ENCODE measurements around the gene EHMT1.

DNA sequence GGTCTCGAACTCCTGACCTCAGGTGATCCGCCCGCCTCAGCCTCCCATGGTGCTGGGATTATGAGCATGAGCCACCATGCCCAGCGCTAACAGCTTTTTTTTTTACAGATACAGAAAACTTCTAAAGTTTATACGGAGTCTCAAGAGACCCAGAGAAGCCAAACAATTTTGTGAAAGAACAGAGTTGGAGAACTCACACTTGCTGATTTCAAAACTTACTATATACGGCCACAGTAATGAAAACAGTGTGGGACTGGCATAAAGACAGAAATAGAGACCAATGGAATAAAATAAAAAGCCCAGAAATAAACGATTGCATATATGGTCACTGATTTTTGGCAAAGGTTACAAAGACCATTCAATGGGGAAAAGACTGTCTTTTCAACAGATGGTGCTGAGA, 173.1 kb downstream of the EHMT1 start:
- TF ChIP-seq JUNB (IDR thresholded peaks at IDR 0.05) (no peak), HOXB13 (CRISPR knock-in tag; IDR thresholded peaks at IDR 0.05; ENCODE audit: low read depth) (no peak), ZSCAN20 (CRISPR knock-in tag; IDR thresholded peaks at IDR 0.05) (no peak), ZFP36 (IDR thresholded peaks at IDR 0.05; ENCODE audit: borderline replicate concordance, partially characterized antibody) (no peak), BHLHE40 (IDR thresholded peaks at IDR 0.05; ENCODE audit: low read depth, low read length) (no peak), FOSB (CRISPR knock-in tag; IDR thresholded peaks at IDR 0.05) (no peak)
- TF ChIP-seq, protein P1, sequence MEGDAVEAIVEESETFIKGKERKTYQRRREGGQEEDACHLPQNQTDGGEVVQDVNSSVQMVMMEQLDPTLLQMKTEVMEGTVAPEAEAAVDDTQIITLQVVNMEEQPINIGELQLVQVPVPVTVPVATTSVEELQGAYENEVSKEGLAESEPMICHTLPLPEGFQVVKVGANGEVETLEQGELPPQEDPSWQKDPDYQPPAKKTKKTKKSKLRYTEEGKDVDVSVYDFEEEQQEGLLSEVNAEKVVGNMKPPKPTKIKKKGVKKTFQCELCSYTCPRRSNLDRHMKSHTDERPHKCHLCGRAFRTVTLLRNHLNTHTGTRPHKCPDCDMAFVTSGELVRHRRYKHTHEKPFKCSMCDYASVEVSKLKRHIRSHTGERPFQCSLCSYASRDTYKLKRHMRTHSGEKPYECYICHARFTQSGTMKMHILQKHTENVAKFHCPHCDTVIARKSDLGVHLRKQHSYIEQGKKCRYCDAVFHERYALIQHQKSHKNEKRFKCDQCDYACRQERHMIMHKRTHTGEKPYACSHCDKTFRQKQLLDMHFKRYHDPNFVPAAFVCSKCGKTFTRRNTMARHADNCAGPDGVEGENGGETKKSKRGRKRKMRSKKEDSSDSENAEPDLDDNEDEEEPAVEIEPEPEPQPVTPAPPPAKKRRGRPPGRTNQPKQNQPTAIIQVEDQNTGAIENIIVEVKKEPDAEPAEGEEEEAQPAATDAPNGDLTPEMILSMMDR (IDR thresholded peaks at IDR 0.05) = no peak

Data from A549 (cell line).